HCT116 (cell line): ENCODE results near the gene UACA. TPM values are rescaled to one million over a fixed set of nuclear protein-coding genes. Genes with fewer than 3 reads are reported as not detected.

ENCODE experiments used
- ATAC-seq: fragments of 200-7000 bp; cut with Tn5 transposase; 2 replicates; pipeline ENCODE4 v1.9.1; 2020; ENCODE audit warnings: mild to moderate bottlenecking, moderate library complexity
- BruUV-seq: library from RNA; stranded (reverse); fragments of 400-500 nt; replicated peaks from 2 replicates; lab custom pipeline; 2021; lab: Mats Ljungman, UMichigan
- CTCF ChIA-PET: fragments of 300-600 bp; sonication (Branson Sonifier 250); formaldehyde crosslinking; loops from one replicate; lab custom pipeline; 2021; ENCODE audit warnings: antibody characterized with exemption; lab: Charles Lee
- POLR2A ChIA-PET: fragments of 300-600, 350-600 bp; sonication (Branson Sonifier 250); formaldehyde crosslinking; loops from one replicate; lab custom pipeline; 2021; ENCODE audit warnings: antibody characterized with exemption; lab: Charles Lee
- RAD21 ChIA-PET, 2 experiments: fragments of 300-600 bp; sonication (Branson Sonifier 250); formaldehyde crosslinking; loops; one replicate each; lab custom pipeline; 2023; ENCODE audit warnings: low total read pairs in 2 of 2; ENCODE audit not compliant: uncharacterized antibody in 2 of 2, unreplicated experiment in 2 of 2, low non-redundant PET in 1 of 2; lab: Charles Lee
- DNase-seq: peaks from one replicate; pipeline ENCODE4 v3.0.0-alpha.2; 2010; ENCODE audit warnings: low read depth, low spot score
- H2AFZ ChIP-seq: fragments of 200-600 bp; shearing (Covaris generic), sonication (generic); 2 replicates; pipeline ENCODE4 v1.6.1; 2017; ENCODE audit warnings: low read depth, mixed run types, mixed read lengths, antibody characterized with exemption, low read length; ENCODE audit not compliant: poor library complexity, severe bottlenecking
- H3K27ac ChIP-seq: 2 replicates; pipeline ENCODE4 v1.5.1; 2012; ENCODE audit warnings: low read depth, low read length
- H3K27me3 ChIP-seq: fragments of 200-600 bp; sonication (generic); 2 replicates; pipeline ENCODE4 v1.6.1; 2016; ENCODE audit warnings: mixed run types, low read length, mixed read lengths; ENCODE audit not compliant: insufficient read depth
- H3K36me3 ChIP-seq, 2 experiments: fragments of 200-500 bp in 1 of 2; fragments of 200-600 bp in 1 of 2; sonication (Bioruptor generic) in 1 of 2; sonication (generic) in 1 of 2; 2 replicates each; pipeline versions ENCODE4 v1.5.1 to v1.6.1; 2014 to 2016; ENCODE audit warnings: low read length in 2 of 2, inconsistent platforms in 1 of 2, mixed read lengths in 1 of 2, mixed run types in 1 of 2; ENCODE audit not compliant: insufficient read depth in 2 of 2, control insufficient read depth in 1 of 2
- H3K4me1 ChIP-seq, 2 experiments: fragments of 200-600 bp in 1 of 2; sonication (generic) in 1 of 2; 2 replicates each; pipeline versions ENCODE4 v1.5.1 to v1.6.1; 2012 to 2017; ENCODE audit warnings: low read length in 2 of 2, inconsistent platforms in 1 of 2, mild to moderate bottlenecking in 1 of 2, mixed read lengths in 1 of 2, mixed run types in 1 of 2, moderate library complexity in 1 of 2; ENCODE audit not compliant: insufficient read depth in 2 of 2, control insufficient read depth in 1 of 2
- H3K4me2 ChIP-seq: fragments of 200-600 bp; sonication (generic); 2 replicates; pipeline ENCODE4 v1.6.1; 2017; ENCODE audit warnings: mixed run types, low read length, mixed read lengths
- H3K4me3 ChIP-seq, 2 experiments: fragments of 200-600 bp in 1 of 2; sonication (generic) in 1 of 2; replicated peaks in 1 of 2; 2 replicates each; pipeline ENCODE4 v1.5.1; 2011 to 2016; ENCODE audit warnings: low read length in 2 of 2, control low read depth in 1 of 2, low read depth in 1 of 2, mild to moderate bottlenecking in 1 of 2, mixed read lengths in 1 of 2, mixed run types in 1 of 2
- H3K79me2 ChIP-seq: fragments of 200-600 bp; sonication (generic); 2 replicates; pipeline ENCODE4 v1.6.1; 2017; ENCODE audit warnings: mild to moderate bottlenecking, mixed run types, low read length, moderate library complexity, mixed read lengths; ENCODE audit not compliant: insufficient read depth
- H3K9ac ChIP-seq: fragments of 200-600 bp; sonication (generic); 2 replicates; pipeline ENCODE4 v1.6.1; 2016; ENCODE audit warnings: low read length, mixed read lengths
- H3K9me2 ChIP-seq: fragments of 200-600 bp; sonication (generic), shearing (Covaris generic); 2 replicates; pipeline ENCODE4 v1.6.1; 2017; ENCODE audit warnings: mixed run types, mild to moderate bottlenecking, moderate library complexity; ENCODE audit not compliant: insufficient read depth
- H3K9me3 ChIP-seq, 2 experiments: fragments of 200-500 bp in 1 of 2; fragments of 200-600 bp in 1 of 2; sonication (Bioruptor generic) in 1 of 2; sonication (generic) in 1 of 2; 2 replicates each; pipeline ENCODE4 v1.6.1; 2014 to 2017; ENCODE audit warnings: low read length in 2 of 2, mixed read lengths in 2 of 2, inconsistent platforms in 1 of 2, low read depth in 1 of 2, mild to moderate bottlenecking in 1 of 2, mixed run types in 1 of 2, moderate library complexity in 1 of 2; ENCODE audit not compliant: control insufficient read depth in 1 of 2, insufficient read depth in 1 of 2
- H4K20me1 ChIP-seq: fragments of 200-600 bp; sonication (generic), shearing (Covaris generic); 2 replicates; pipeline ENCODE4 v1.6.1; 2017; ENCODE audit warnings: mixed run types, mild to moderate bottlenecking, moderate library complexity; ENCODE audit not compliant: insufficient read depth
- ELF1 ChIP-seq: IDR thresholded peaks from 2 replicates; pipeline ENCODE4 v1.6.1; 2012; ENCODE audit warnings: low read depth, borderline replicate concordance
- EZH2 ChIP-seq: fragments of 200-600 bp; sonication (generic); IDR thresholded peaks from 2 replicates; pipeline ENCODE4 v1.6.1; 2017; ENCODE audit warnings: antibody characterized with exemption, mixed run types
- EZH2phosphoT487 ChIP-seq: fragments of 200-600 bp; IDR thresholded peaks from 2 replicates; pipeline ENCODE4 v1.6.1; 2018; ENCODE audit warnings: antibody characterized with exemption, borderline replicate concordance
- FOSL1 ChIP-seq: IDR thresholded peaks from 2 replicates; pipeline ENCODE4 v1.6.1; 2012; ENCODE audit warnings: low read depth
- POLR2AphosphoS5 ChIP-seq: IDR thresholded peaks from 2 replicates; pipeline ENCODE4 v1.6.1; 2011; ENCODE audit warnings: mild to moderate bottlenecking, low read depth, low read length, moderate library complexity
- RAD21 ChIP-seq: IDR thresholded peaks from 2 replicates; pipeline ENCODE4 v1.6.1; 2012; ENCODE audit warnings: low read depth, mild to moderate bottlenecking
- SIN3A ChIP-seq: IDR thresholded peaks from 2 replicates; pipeline ENCODE4 v1.6.1; 2012; ENCODE audit warnings: low read depth
- SP1 ChIP-seq: IDR thresholded peaks from 2 replicates; pipeline ENCODE4 v1.6.1; 2012; ENCODE audit warnings: low read depth
- TCF7L2 ChIP-seq: IDR thresholded peaks from 2 replicates; pipeline ENCODE4 v1.7.0; 2011; ENCODE audit warnings: borderline replicate concordance, inconsistent platforms; ENCODE audit not compliant: insufficient read depth, insufficient read length; ENCODE audit errors: extremely low read depth
- YY1 ChIP-seq: IDR thresholded peaks from 2 replicates; pipeline ENCODE4 v1.6.1; 2011; ENCODE audit warnings: low read length, low read depth, moderate library complexity, mild to moderate bottlenecking; ENCODE audit not compliant: insufficient replicate concordance; ENCODE audit errors: extremely low read depth
- ZFX ChIP-seq: fragments of 450-650 bp; IDR thresholded peaks from 2 replicates; pipeline ENCODE4 v1.6.1; 2017
- intact Hi-C: fragments of 100-400 bp; cut with micrococcal nuclease; formaldehyde crosslinking; loops from 2 replicates; pipeline ENCODE4 v1.10.0; 2022
- total RNA-seq: library from RNA; stranded (reverse); gene quantifications from one replicate; pipeline ENCODE4 v1.2.1, GENCODE V29; 2021; ENCODE audit not compliant: unreplicated experiment
- TF ChIP-seq, protein P1 (sequence below): IDR thresholded peaks from 2 replicates; pipeline ENCODE4 v1.6.1; 2012
- TF ChIP-seq, protein P2 (sequence below): IDR thresholded peaks from 2 replicates; pipeline ENCODE4 v1.6.1; 2011; ENCODE audit warnings: mild to moderate bottlenecking, low read length, moderate library complexity; ENCODE audit not compliant: insufficient replicate concordance; ENCODE audit errors: extremely low read depth

UACA gene
- total RNA-seq, 1 experiment from 2014 or later: 47.4 TPM

DNA sequence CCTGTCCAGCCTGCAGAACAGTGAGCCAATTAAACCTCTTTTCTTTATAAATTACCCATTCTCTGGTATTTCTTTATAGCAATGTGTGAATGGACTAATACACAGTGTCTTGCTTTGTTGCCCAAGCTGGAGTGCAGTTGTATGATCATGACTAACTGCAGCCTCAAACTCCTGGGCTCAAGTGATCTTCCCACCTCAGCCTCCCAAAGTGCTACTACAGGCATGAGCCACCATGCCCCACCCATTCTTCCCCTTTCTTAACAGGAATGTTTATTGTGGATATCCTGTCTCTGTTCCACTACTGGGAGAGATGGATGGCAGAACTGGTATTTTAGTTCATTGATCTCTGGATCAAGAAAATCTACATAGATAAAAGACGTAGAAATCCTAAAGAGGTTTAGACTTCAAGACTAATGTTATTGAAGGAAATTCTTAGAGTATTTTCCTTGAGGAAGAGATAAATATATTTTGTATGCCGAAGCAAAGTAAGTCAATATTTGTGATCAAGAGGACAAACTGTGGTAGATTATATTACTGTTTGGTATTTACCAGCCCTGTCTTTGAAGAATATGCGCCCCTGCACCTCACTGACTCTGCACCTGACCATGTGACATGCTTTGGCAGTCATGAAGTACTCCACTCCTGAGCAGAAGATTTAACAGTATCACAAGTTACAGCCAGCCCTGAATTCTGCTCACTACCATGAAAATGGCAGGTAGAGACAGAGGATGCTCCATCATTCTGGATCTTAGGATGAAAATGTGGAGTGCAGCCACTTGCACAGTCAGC, 42.9 kb downstream of the UACA start:
- ChIA-PET RAD21 (no interaction called here), POLR2A (no interaction called here), CTCF (no interaction called here)
- Histone ChIP-seq H3K4me1 (peaks cover 5 to 10% of the 10 kb centered on the region in 2 experiments; a peak in 3 of 4 replicates), H3K27me3 (no peaks in the 10 kb centered on the region), H2AFZ (no peak overlapping the region), H3K27ac (no peak overlapping the region), H4K20me1 (no peaks in the 10 kb centered on the region), H3K9ac (no peak overlapping the region), H3K36me3 (no peaks in the 10 kb centered on the region), H3K9me3 (no peaks in the 10 kb centered on the region), H3K9me2 (no peaks in the 10 kb centered on the region), H3K4me2 (no peak overlapping the region), H3K4me3 (no peak overlapping the region), H3K79me2 (0 out of 2 replicates have a peak, but pooled peaks cover 4% of the 10 kb centered on the region)
- DNase-seq: no peak
- BruUV-seq: no TSS peak
- ATAC-seq: no peak
- intact Hi-C loops: loop anchor here (10.0 kb wide), 1 partner anchor 156 kb away; no protein-coding TSS in a partner anchor
- TF ChIP-seq, protein P1, sequence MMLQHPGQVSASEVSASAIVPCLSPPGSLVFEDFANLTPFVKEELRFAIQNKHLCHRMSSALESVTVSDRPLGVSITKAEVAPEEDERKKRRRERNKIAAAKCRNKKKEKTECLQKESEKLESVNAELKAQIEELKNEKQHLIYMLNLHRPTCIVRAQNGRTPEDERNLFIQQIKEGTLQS: no peak
- TF ChIP-seq YY1 (no peak), SIN3A (no peak), FOSL1 (no peak), RAD21 (no peak), ELF1 (no peak), ZFX (no peak), SP1 (no peak), POLR2AphosphoS5 (no peak), EZH2 (no peak), EZH2phosphoT487 (no peak), TCF7L2 (no peak)
- TF ChIP-seq, protein P2, sequence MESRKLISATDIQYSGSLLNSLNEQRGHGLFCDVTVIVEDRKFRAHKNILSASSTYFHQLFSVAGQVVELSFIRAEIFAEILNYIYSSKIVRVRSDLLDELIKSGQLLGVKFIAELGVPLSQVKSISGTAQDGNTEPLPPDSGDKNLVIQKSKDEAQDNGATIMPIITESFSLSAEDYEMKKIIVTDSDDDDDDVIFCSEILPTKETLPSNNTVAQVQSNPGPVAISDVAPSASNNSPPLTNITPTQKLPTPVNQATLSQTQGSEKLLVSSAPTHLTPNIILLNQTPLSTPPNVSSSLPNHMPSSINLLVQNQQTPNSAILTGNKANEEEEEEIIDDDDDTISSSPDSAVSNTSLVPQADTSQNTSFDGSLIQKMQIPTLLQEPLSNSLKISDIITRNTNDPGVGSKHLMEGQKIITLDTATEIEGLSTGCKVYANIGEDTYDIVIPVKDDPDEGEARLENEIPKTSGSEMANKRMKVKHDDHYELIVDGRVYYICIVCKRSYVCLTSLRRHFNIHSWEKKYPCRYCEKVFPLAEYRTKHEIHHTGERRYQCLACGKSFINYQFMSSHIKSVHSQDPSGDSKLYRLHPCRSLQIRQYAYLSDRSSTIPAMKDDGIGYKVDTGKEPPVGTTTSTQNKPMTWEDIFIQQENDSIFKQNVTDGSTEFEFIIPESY: no peak
